SK-N-SH treated with all-trans-retinoic acid at 6 μM for 48 hours (cell line): ENCODE results near the gene NBEA.

Experiments used
- ATAC-seq: fragments of 200-7000 bp; cut with Tn5 transposase; 3 replicates; pipeline ENCODE4 v1.9.1; 2020; ENCODE audit warnings: mild to moderate bottlenecking, moderate library complexity
- ARNTL ChIP-seq: fragments of 450-650 bp; formaldehyde crosslinking; IDR thresholded peaks from 2 replicates; pipeline ENCODE4 v1.5.0; 2020; ENCODE audit warnings: low read depth, mild to moderate bottlenecking, moderate library complexity, borderline replicate concordance
- BACH2 ChIP-seq: fragments of 250-450 bp; sonication (Bioruptor Pico); IDR thresholded peaks from 2 replicates; pipeline ENCODE4 v1.9.0; 2021; ENCODE audit warnings: mild to moderate bottlenecking, borderline replicate concordance
- CREB5 ChIP-seq: fragments of 250-450 bp; sonication (Bioruptor Pico); IDR thresholded peaks from 2 replicates; pipeline ENCODE4 v1.5.1; 2020; ENCODE audit warnings: low read depth, mild to moderate bottlenecking, moderate library complexity
- CSDC2 ChIP-seq: fragments of 250-450 bp; sonication (Bioruptor Pico); IDR thresholded peaks from 2 replicates; pipeline ENCODE4 v1.5.0; 2020; ENCODE audit warnings: mild to moderate bottlenecking, moderate library complexity
- ESRRG ChIP-seq: fragments of 250-450 bp; sonication (Bioruptor Pico); IDR thresholded peaks from 2 replicates; pipeline ENCODE4 v1.6.1; 2021; ENCODE audit warnings: mild to moderate bottlenecking
- GLIS3 ChIP-seq: fragments of 250-450 bp; sonication (Bioruptor Pico); IDR thresholded peaks from 2 replicates; pipeline ENCODE4 v1.5.0; 2020; ENCODE audit warnings: mild to moderate bottlenecking, moderate library complexity
- ISL1 ChIP-seq: fragments of 250-450 bp; sonication (Bioruptor Pico); IDR thresholded peaks from 2 replicates; pipeline ENCODE4 v2.1.2; 2022; ENCODE audit warnings: mild to moderate bottlenecking, moderate library complexity
- PATZ1 ChIP-seq: fragments of 250-450 bp; sonication (Bioruptor Pico); IDR thresholded peaks from 2 replicates; pipeline ENCODE4 v1.8.0; 2020; ENCODE audit warnings: mild to moderate bottlenecking, moderate library complexity, borderline replicate concordance
- PPARA ChIP-seq: fragments of 250-450 bp; sonication (Bioruptor Pico); IDR thresholded peaks from 2 replicates; pipeline ENCODE4 v1.5.0; 2020; ENCODE audit warnings: mild to moderate bottlenecking, borderline replicate concordance
- RARB ChIP-seq: fragments of 250-450 bp; sonication (Bioruptor Pico); IDR thresholded peaks from 2 replicates; pipeline ENCODE4 v1.8.0; 2021; ENCODE audit warnings: mild to moderate bottlenecking, moderate library complexity
- SNAI2 ChIP-seq: fragments of 250-450 bp; sonication (Bioruptor Pico); IDR thresholded peaks from 2 replicates; pipeline ENCODE4 v1.5.0; 2020; ENCODE audit warnings: mild to moderate bottlenecking, moderate library complexity
- TOX ChIP-seq: fragments of 250-450 bp; sonication (Bioruptor Pico); IDR thresholded peaks from 2 replicates; pipeline ENCODE4 v1.8.0; 2021; ENCODE audit warnings: mild to moderate bottlenecking, moderate library complexity, borderline replicate concordance
- TSHZ2 ChIP-seq: fragments of 250-450 bp; sonication (Bioruptor Pico); IDR thresholded peaks from 2 replicates; pipeline ENCODE4 v1.5.0; 2020; ENCODE audit warnings: mild to moderate bottlenecking, moderate library complexity
- ZC3H10 ChIP-seq: fragments of 250-450 bp; sonication (Bioruptor Pico); IDR thresholded peaks from 2 replicates; pipeline ENCODE4 v1.5.1; 2021; ENCODE audit warnings: mild to moderate bottlenecking, moderate library complexity
- ZFP3 ChIP-seq: fragments of 250-450 bp; sonication (Bioruptor Pico); IDR thresholded peaks from 2 replicates; pipeline ENCODE4 v1.5.0; 2020; ENCODE audit warnings: mild to moderate bottlenecking, moderate library complexity
- ZFP30 ChIP-seq: fragments of 450-650 bp; formaldehyde crosslinking; IDR thresholded peaks from 2 replicates; pipeline ENCODE4 v1.5.0; 2022; ENCODE audit warnings: mild to moderate bottlenecking, moderate library complexity
- ZNF565 ChIP-seq: fragments of 450-650 bp; formaldehyde crosslinking; conservative IDR thresholded peaks from 2 replicates; pipeline ENCODE4 v1.5.0; 2020; ENCODE audit warnings: low read depth, mild to moderate bottlenecking, moderate library complexity
- ZNF70 ChIP-seq: fragments of 450-650 bp; formaldehyde crosslinking; IDR thresholded peaks from 2 replicates; pipeline ENCODE4 v1.5.0; 2020; ENCODE audit warnings: mild to moderate bottlenecking, moderate library complexity
- ZNF8 ChIP-seq: fragments of 450-650 bp; formaldehyde crosslinking; IDR thresholded peaks from 2 replicates; pipeline ENCODE4 v1.5.0; 2020; ENCODE audit warnings: mild to moderate bottlenecking, moderate library complexity
- TF ChIP-seq, protein P1 (sequence below): fragments of 250-450 bp; sonication (Bioruptor Pico); IDR thresholded peaks from 2 replicates; pipeline ENCODE4 v1.5.1; 2021; ENCODE audit warnings: mild to moderate bottlenecking, moderate library complexity
- TF ChIP-seq, protein P2 (sequence below): fragments of 250-450 bp; sonication (Bioruptor Pico); IDR thresholded peaks from 2 replicates; pipeline ENCODE4 v1.8.0; 2021; ENCODE audit warnings: low read depth, mild to moderate bottlenecking, moderate library complexity, borderline replicate concordance

NBEA gene

GRCh38 chr13:35598233-35598632 is 656.2 kb downstream of the NBEA start:
- no peak for ATAC-seq
- no peak for TF ChIP-seq ZFP30
- TF ChIP-seq, protein P1, sequence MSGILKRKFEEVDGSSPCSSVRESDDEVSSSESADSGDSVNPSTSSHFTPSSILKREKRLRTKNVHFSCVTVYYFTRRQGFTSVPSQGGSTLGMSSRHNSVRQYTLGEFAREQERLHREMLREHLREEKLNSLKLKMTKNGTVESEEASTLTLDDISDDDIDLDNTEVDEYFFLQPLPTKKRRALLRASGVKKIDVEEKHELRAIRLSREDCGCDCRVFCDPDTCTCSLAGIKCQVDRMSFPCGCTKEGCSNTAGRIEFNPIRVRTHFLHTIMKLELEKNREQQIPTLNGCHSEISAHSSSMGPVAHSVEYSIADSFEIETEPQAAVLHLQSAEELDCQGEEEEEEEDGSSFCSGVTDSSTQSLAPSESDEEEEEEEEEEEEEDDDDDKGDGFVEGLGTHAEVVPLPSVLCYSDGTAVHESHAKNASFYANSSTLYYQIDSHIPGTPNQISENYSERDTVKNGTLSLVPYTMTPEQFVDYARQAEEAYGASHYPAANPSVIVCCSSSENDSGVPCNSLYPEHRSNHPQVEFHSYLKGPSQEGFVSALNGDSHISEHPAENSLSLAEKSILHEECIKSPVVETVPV = no peak
- TF ChIP-seq BACH2 (CRISPR knock-in tag) = no peak
- TF ChIP-seq GLIS3 (CRISPR knock-in tag) = no peak
- TF ChIP-seq ISL1 (CRISPR knock-in tag) = no peak
- TF ChIP-seq SNAI2 (CRISPR knock-in tag) = no peak
- TF ChIP-seq PPARA (CRISPR knock-in tag) = no peak
- TF ChIP-seq TOX (CRISPR knock-in tag) = no peak
- TF ChIP-seq CSDC2 = no peak
- TF ChIP-seq ZNF565 = no peak
- TF ChIP-seq ESRRG (CRISPR knock-in tag) = no peak
- TF ChIP-seq, protein P2, sequence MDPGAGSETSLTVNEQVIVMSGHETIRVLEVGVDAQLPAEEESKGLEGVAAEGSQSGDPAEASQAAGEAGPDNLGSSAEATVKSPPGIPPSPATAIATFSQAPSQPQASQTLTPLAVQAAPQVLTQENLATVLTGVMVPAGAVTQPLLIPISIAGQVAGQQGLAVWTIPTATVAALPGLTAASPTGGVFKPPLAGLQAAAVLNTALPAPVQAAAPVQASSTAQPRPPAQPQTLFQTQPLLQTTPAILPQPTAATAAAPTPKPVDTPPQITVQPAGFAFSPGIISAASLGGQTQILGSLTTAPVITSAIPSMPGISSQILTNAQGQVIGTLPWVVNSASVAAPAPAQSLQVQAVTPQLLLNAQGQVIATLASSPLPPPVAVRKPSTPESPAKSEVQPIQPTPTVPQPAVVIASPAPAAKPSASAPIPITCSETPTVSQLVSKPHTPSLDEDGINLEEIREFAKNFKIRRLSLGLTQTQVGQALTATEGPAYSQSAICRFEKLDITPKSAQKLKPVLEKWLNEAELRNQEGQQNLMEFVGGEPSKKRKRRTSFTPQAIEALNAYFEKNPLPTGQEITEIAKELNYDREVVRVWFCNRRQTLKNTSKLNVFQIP = no peak
- no peak for TF ChIP-seq ZNF70 (CRISPR knock-in tag)
- no peak for TF ChIP-seq PATZ1 (CRISPR knock-in tag)
- no peak for TF ChIP-seq CREB5 (CRISPR knock-in tag)

GRCh38 chr13:35598790-35599369 is 656.8 kb downstream of the NBEA start:
- no peak for TF ChIP-seq ZNF70 (CRISPR knock-in tag)
- TF ChIP-seq ZFP30 = no peak
- TF ChIP-seq, protein P1 = no peak
- TF ChIP-seq GLIS3 (CRISPR knock-in tag) = no peak
- no peak for TF ChIP-seq ESRRG (CRISPR knock-in tag)
- TF ChIP-seq PPARA (CRISPR knock-in tag) = no peak
- no peak for TF ChIP-seq CREB5 (CRISPR knock-in tag)
- no peak for TF ChIP-seq ZC3H10 (CRISPR knock-in tag)

GRCh38 chr13:35599384-35599783 is 657.3 kb downstream of the NBEA start:
- peak; percentile 55; the same call in 1 of the 2 replicates for TF ChIP-seq ZFP3 (CRISPR knock-in tag)
- TF ChIP-seq ZNF8 = no peak
- peak; percentile 48 for ATAC-seq

More at GRCh38 chr13:35598790-35599369, 656.8 kb downstream of the NBEA start:
- ATAC-seq = no peak

- ATAC-seq = peak; percentile 80
- no peak for TF ChIP-seq TSHZ2 (CRISPR knock-in tag)
- TF ChIP-seq, protein P2 = no peak
- TF ChIP-seq ZNF70 (CRISPR knock-in tag) = no peak
- TF ChIP-seq SNAI2 (CRISPR knock-in tag) = no peak
- TF ChIP-seq BACH2 (CRISPR knock-in tag) = no peak
- TF ChIP-seq ARNTL (CRISPR knock-in tag) = no peak
- no peak for TF ChIP-seq ZFP3 (CRISPR knock-in tag)
- no peak for TF ChIP-seq RARB (CRISPR knock-in tag)
Observed at GRCh38 chr13:35600137-35600536, 658.1 kb downstream of the NBEA start.
